GM12878 (cell line): Measurements from ENCODE around the gene BBC3. TPM values are rescaled to one million over a fixed set of nuclear protein-coding genes. Genes with fewer than 3 reads are reported as not detected.
"Not testable (repeated sequence)": the region's sequence is repeated elsewhere in the genome, so short reads cannot be mapped to it uniquely, and the experiment has no call there.

Experiments
- ATAC-seq: fragments of 200-7000 bp; cut with Tn5 transposase; 3 replicates; pipeline ENCODE4 v1.9.1; 2020; ENCODE audit warnings: mild to moderate bottlenecking, moderate library complexity
- BruUV-seq: library from RNA; stranded (reverse); fragments of 400-500 nt; replicated peaks from 2 replicates; lab custom pipeline; 2021; lab: Mats Ljungman, UMichigan
- CTCF ChIA-PET: fragments of 300-600 bp; sonication (Branson Sonifier 250); formaldehyde crosslinking; extraction: SDS; loops from one replicate; lab custom pipeline; 2021; ENCODE audit warnings: inconsistent platforms; lab: Yijun Ruan, JAX
- POLR2A ChIA-PET: fragments of 350-600 bp; formaldehyde crosslinking; extraction: SDS; loops from one replicate; lab custom pipeline; 2021; ENCODE audit warnings: inconsistent platforms; lab: Charles Lee
- RAD21 ChIA-PET: fragments of 300-600 bp; sonication (Branson Sonifier 250); formaldehyde crosslinking; loops from one replicate; lab custom pipeline; 2023; ENCODE audit warnings: antibody characterized with exemption; ENCODE audit not compliant: unreplicated experiment; lab: Charles Lee
- SMC1A ChIA-PET: fragments of 300-600 bp; sonication (Branson Sonifier 250); formaldehyde crosslinking; loops from one replicate; lab custom pipeline; 2023; ENCODE audit not compliant: unreplicated experiment, uncharacterized antibody; lab: Charles Lee
- DNase-seq: peaks from one replicate; pipeline ENCODE4 v3.0.0-alpha.2; 2011; ENCODE audit warnings: low read depth, low spot score
- FAIRE-seq: peaks from 3 replicates; lab custom pipeline; 2011; peaks lifted over from hg19 to GRCh38; lab: Jason Lieb, UNC
- H2AFZ ChIP-seq: 2 replicates; pipeline ENCODE4 v1.6.0; 2011; ENCODE audit warnings: low read depth, low read length, control low read depth; ENCODE audit not compliant: control insufficient read depth
- H3K27ac ChIP-seq: 2 replicates; pipeline ENCODE4 v1.5.1; 2011; ENCODE audit warnings: control low read depth; ENCODE audit not compliant: control insufficient read depth, insufficient read depth
- H3K27me3 ChIP-seq, 2 experiments: replicated peaks in 1 of 2; 2 replicates each; pipeline versions ENCODE4 v1.6.0 to v1.6.1; 2011; ENCODE audit warnings: low read length in 1 of 2; ENCODE audit not compliant: control insufficient read depth in 2 of 2, insufficient read depth in 2 of 2
- H3K36me3 ChIP-seq, 2 experiments: 2 replicates each; pipeline ENCODE4 v1.5.1; 2011; ENCODE audit warnings: low read length in 1 of 2; ENCODE audit not compliant: control insufficient read depth in 2 of 2, insufficient read depth in 2 of 2
- H3K4me1 ChIP-seq: 2 replicates; pipeline ENCODE4 v1.6.1; 2011; ENCODE audit warnings: mild to moderate bottlenecking, low read length, moderate library complexity, mixed read lengths; ENCODE audit not compliant: control insufficient read depth, insufficient read depth
- H3K4me2 ChIP-seq: 2 replicates; pipeline ENCODE4 v1.6.0; 2011; ENCODE audit warnings: control low read depth; ENCODE audit not compliant: control insufficient read depth, insufficient read depth
- H3K4me3 ChIP-seq: fragments of 200-600 bp; sonication (generic); 2 replicates; pipeline ENCODE4 v1.5.1; 2016
- H3K79me2 ChIP-seq: 2 replicates; pipeline ENCODE4 v1.6.0; 2011; ENCODE audit warnings: low read length; ENCODE audit not compliant: control insufficient read depth, insufficient read depth
- H3K9ac ChIP-seq: 2 replicates; pipeline ENCODE4 v1.8.0; 2011; ENCODE audit warnings: low read length, control low read depth, mixed read lengths; ENCODE audit not compliant: control insufficient read depth, insufficient read depth
- H3K9me3 ChIP-seq: replicated peaks from 3 replicates; pipeline ENCODE4 v1.5.1; 2011; ENCODE audit warnings: mild to moderate bottlenecking, low read length; ENCODE audit not compliant: control insufficient read depth, insufficient read depth
- H4K20me1 ChIP-seq: 2 replicates; pipeline ENCODE4 v1.6.0; 2011; ENCODE audit not compliant: control insufficient read depth, insufficient read depth
- SMARCA5 ChIP-seq: fragments of 450-650 bp; IDR thresholded peaks from 2 replicates; pipeline ENCODE4 v1.6.1; 2017; ENCODE audit warnings: mild to moderate bottlenecking
- ZBTB33 ChIP-seq: fragments of 450-650 bp; IDR thresholded peaks from 2 replicates; pipeline ENCODE4 v1.6.1; 2017; ENCODE audit warnings: mild to moderate bottlenecking
- WGBS: methylation state at CpG from one replicate; pipeline ENCODE4 v1.1.6; 2016; ENCODE audit warnings: low lambda C conversion rate; ENCODE audit not compliant: insufficient replicate concordance, insufficient coverage; ENCODE audit errors: missing lambda C conversion rate; 5-methylcytosine and 5-hydroxymethylcytosine counted together
- in situ Hi-C: fragments of 300-500 bp; cut with MboI; formaldehyde crosslinking; loops from 9 replicates; pipeline ENCODE4 v1.14.3; 2018; ENCODE audit warnings: mixed read lengths
- intact Hi-C: fragments of 100-400 bp; cut with micrococcal nuclease; formaldehyde crosslinking; loops from one replicate; pipeline ENCODE4 v1.14.2; 2022; ENCODE audit not compliant: unreplicated experiment
- polyA plus RNA-seq, 11 experiments: library from polyadenylated mRNA; depleted of rRNA in 4 of 11; unstranded in 6 of 11; stranded (reverse) in 5 of 11; fragments of >200 nt; fragmentation: Nextera tagmentation in 4 of 11; fragmentation: Illumina TruSeq in 1 of 11; extraction: Ambion mirVana in 4 of 11; extraction: Trizol in 1 of 11; gene quantifications; 1 replicate in 1 of 11; 2 replicates in 10 of 11; pipeline versions ENCODE4 v1.2.1 to v1.2.3, GENCODE V29; 2011 to 2016; ENCODE audit warnings: inconsistent platforms in 2 of 11, missing spikeins in 2 of 11, low read depth in 1 of 11
- total RNA-seq, 4 experiments: library from RNA; depleted of rRNA in 3 of 4; stranded (reverse); fragments of >200 nt in 3 of 4; fragmentation: Illumina TruSeq in 1 of 4; extraction: Trizol in 1 of 4; gene quantifications; 2 replicates each; pipeline versions ENCODE4 v1.2.1 to v1.2.3, GENCODE V29; 2013 to 2021
- TF ChIP-seq, protein P1 (sequence below), 3 experiments: IDR thresholded peaks in 2 of 3; conservative IDR thresholded peaks in 1 of 3; 2 replicates each; pipeline ENCODE4 v1.5.1; 2011; ENCODE audit warnings: low read depth in 3 of 3, low read length in 3 of 3, mild to moderate bottlenecking in 3 of 3, control low read depth in 2 of 3, moderate library complexity in 2 of 3, inconsistent platforms in 1 of 3, mixed read lengths in 1 of 3; ENCODE audit not compliant: control insufficient read depth in 2 of 3, insufficient read depth in 1 of 3; ENCODE audit errors: extremely low read depth in 1 of 3

Gene BBC3
- total and polyA plus RNA-seq, 10 of the 15 experiments (the other 5 are each of a cell fraction or from before 2014, with no cell fraction given): 0.10 to 17.9 (median 7.5) TPM

GRCh38 chr19:47280183-47280797 is 49.3 kb upstream of the BBC3 start:
- H3K9ac ChIP-seq: no peak overlapping the region
- no peak overlapping the region for H3K4me2 ChIP-seq
- 84% methylated on average over 11 of the region's 13 CpGs for WGBS
- FAIRE-seq: no peak
- no peak overlapping the region for H3K27ac ChIP-seq
- BruUV-seq: no TSS peak
- ChIA-PET RAD21 (no interaction called here), SMC1A (no interaction called here), POLR2A (no interaction called here)
- peaks cover 0 to 1% of the 10 kb centered on the region in 2 experiments; a peak in 1 of 4 replicates for H3K36me3 ChIP-seq
- H3K79me2 ChIP-seq: no peaks in the 10 kb centered on the region; the same call in 1 of the 2 replicates
- H4K20me1 ChIP-seq: peaks cover 3% of the 10 kb centered on the region; the same call in 1 of the 2 replicates
- in situ Hi-C loops (no loop called here), intact Hi-C loops (loop anchor here (10.0 kb wide), 2 partner anchors 235 to 425 kb away; partner anchors contain the start of gene NAPA)
- H3K4me3 ChIP-seq: no peak overlapping the region
- no peak for DNase-seq
- no peak overlapping the region for H2AFZ ChIP-seq
- H3K27me3 ChIP-seq: no peaks in the 10 kb centered on the region
- TF ChIP-seq ZBTB33: 0 out of 2 replicates have a peak, but pooled peaks have one; percentile 51
- no peak for TF ChIP-seq SMARCA5
- TF ChIP-seq, protein P1, sequence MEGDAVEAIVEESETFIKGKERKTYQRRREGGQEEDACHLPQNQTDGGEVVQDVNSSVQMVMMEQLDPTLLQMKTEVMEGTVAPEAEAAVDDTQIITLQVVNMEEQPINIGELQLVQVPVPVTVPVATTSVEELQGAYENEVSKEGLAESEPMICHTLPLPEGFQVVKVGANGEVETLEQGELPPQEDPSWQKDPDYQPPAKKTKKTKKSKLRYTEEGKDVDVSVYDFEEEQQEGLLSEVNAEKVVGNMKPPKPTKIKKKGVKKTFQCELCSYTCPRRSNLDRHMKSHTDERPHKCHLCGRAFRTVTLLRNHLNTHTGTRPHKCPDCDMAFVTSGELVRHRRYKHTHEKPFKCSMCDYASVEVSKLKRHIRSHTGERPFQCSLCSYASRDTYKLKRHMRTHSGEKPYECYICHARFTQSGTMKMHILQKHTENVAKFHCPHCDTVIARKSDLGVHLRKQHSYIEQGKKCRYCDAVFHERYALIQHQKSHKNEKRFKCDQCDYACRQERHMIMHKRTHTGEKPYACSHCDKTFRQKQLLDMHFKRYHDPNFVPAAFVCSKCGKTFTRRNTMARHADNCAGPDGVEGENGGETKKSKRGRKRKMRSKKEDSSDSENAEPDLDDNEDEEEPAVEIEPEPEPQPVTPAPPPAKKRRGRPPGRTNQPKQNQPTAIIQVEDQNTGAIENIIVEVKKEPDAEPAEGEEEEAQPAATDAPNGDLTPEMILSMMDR (IDR thresholded peaks at IDR 0.05 in 2 of 3, conservative IDR thresholded peaks at IDR 0.05 in 1 of 3; ENCODE audit: control insufficient read depth in 2 of 3, extremely low read depth in 1 of 3, insufficient read depth in 1 of 3, low read depth in 3 of 3, low read length in 3 of 3): peak; percentile 27 to 64 (median 50); a peak in 5 of 6 replicates
- TF ChIP-seq, all 136 proteins: peak for 2
- H3K4me1 ChIP-seq: peaks cover 4% of the 10 kb centered on the region
- H3K9me3 ChIP-seq: no peaks in the 10 kb centered on the region
- peak; percentile 72 for ATAC-seq
- CTCF ChIA-PET: interaction anchor here (0.6 to 2.9 kb wide), 4 partner anchors 7 to 487 kb away, joined by 3 to 8 read pairs (median 4); no protein-coding TSS in a partner anchor

GRCh38 chr19:47276513-47276912 is 45.5 kb upstream of the BBC3 start:
- RAD21 ChIA-PET: interaction anchor here (2.3 kb wide), 1 partner anchor 12 kb away, joined by 9 read pairs; no protein-coding TSS in a partner anchor
- H3K9me3 ChIP-seq, BruUV-seq, DNase-seq, H3K9ac ChIP-seq, intact Hi-C loops, H3K27ac ChIP-seq, H2AFZ ChIP-seq, ATAC-seq, H3K27me3 ChIP-seq, H3K4me2 ChIP-seq, H4K20me1 ChIP-seq, in situ Hi-C loops, H3K36me3 ChIP-seq, H3K4me3 ChIP-seq, FAIRE-seq, H3K79me2 ChIP-seq: not testable (repeated sequence)
- POLR2A ChIA-PET: interaction anchor here (0.8 to 3.6 kb wide), 2 partner anchors 20 to 163 kb away, joined by 3 to 39 read pairs; partner anchors contain the start of genes CCDC9 and ZC3H4
- SMC1A ChIA-PET: interaction anchor here (0.7 to 2.8 kb wide), 5 partner anchors 8 to 69 kb away, joined by 3 to 9 read pairs (median 4); no protein-coding TSS in a partner anchor
- CTCF ChIA-PET: interaction anchor here (0.6 to 4.0 kb wide), 5 partner anchors 8 to 514 kb away, joined by 3 to 28 read pairs (median 4); partner anchors contain the start of genes DHX34 and KPTN
- 100% methylated on average over 3 of the region's 3 CpGs for WGBS
- H3K4me1 ChIP-seq: peaks cover 10% of the 10 kb centered on the region
